Cardiac fibroblast (primary cell): Measurements from ENCODE around the gene CALR3.
"Not testable (repeated sequence)": the region's sequence is repeated elsewhere in the genome, so short reads cannot be mapped to it uniquely, and the experiment has no call there.

Experiments used
- DNase-seq, 2 donors: peaks; one replicate each; pipeline versions ENCODE4 v3.0.0 to v3.0.0-alpha.2; 2010; ENCODE audit warnings: low read depth in 2 of 2
- H3K4me3 ChIP-seq, 2 donors: replicated peaks in 1 of 2; 1 replicate in 1 of 2; 2 replicates in 1 of 2; pipeline ENCODE4 v1.5.1; 2011; ENCODE audit warnings: low read depth in 2 of 2, low read length in 2 of 2, mild to moderate bottlenecking in 2 of 2, moderate library complexity in 1 of 2
- CTCF ChIP-seq: IDR thresholded peaks from one replicate; pipeline ENCODE4 v1.5.1; 2011; ENCODE audit warnings: low read depth, mild to moderate bottlenecking, low read length, inconsistent platforms

Gene CALR3

DNA sequence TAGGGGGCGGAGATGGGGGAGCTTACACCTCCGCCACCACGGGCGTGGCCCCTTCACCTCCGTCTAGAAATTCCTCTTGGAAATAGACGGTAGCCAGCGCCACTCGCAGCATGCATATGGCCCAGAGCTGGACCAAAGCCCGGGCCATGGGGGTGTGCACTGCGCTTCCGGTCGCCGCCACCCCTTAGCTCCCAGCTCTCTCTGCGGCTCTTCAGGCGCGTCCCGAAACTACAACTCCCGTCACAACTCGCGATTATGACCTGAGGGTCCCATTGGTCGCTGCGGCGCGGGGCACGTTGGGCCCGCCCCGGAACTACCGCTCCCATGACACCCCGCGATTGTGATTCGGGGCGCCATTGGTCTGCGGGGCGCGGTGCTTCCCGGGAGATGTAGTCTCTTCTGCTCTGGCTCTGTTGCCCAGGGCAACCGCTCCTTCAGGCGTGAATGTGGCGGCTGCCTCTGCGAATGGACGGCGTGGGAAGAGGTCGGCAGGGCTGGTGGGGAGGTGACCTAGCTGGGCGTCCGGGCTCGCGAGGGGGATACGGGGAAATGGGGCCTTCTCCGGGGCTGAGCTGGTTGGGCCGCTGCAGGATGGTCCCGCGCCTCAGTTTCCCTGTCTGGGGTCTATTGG is at the start of gene CALR3, which contains the start of gene C19orf44:
CALR3 (minus strand) TSS at position 186 of the 631 bp plus-strand sequence; CDS start at position 148, 38 bp downstream.
C19orf44 (plus strand) TSS at position 413 of the 631 bp plus-strand sequence. CDS start 4,399 bp downstream, outside the sequence.
- no peak for TF ChIP-seq CTCF
- peak within 1 kb of the TSS; percentile 82 to 91 for H3K4me3 ChIP-seq
- DNase-seq = peak; percentile 99

DNA sequence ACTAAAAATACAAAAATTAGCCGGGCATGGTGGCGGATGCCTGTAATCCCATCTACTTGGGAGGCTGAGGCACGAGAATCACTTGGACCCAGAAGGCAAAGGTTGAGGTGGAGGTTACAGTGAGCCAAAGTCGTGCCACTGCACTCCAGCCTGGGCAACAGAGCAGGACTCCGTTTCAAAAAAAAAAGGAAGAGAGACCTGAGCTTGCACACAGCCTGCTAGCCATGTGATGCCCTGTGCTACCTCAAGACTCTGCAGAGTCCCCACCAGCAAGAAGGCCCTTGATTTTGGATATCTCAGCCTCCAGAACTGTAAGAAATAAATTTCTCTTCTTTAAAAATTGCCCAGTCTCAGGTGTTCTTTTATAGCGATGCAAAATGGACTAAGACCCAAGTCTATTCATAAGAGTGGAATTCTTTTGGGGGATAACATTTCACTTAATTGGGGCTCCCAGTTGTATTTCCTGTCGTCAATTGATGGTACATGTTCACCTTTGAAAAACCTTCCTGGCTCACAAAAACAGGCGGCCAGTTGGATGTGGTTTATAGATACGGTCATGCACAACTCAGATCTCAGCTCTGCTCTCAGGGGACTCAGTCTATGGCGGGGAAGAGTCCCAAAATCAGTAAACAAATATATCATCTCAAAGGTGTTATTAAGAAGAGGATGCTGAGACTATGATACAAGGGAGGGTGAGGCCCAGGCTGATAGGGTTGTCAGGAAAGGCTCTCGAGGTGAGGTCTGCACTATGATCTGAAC is 48.7 kb upstream of the CALR3 start:
- TF ChIP-seq CTCF = no peak
- no peak for DNase-seq

GRCh38 chr19:16543734-16544133 is 47.8 kb upstream of the CALR3 start:
- H3K4me3 ChIP-seq, DNase-seq: not testable (repeated sequence)

More for the DNA sequence above, 48.7 kb upstream of the CALR3 start:
- no peak overlapping the region for H3K4me3 ChIP-seq

- no peak for TF ChIP-seq CTCF
- DNase-seq = peak in 1 of 2 donors; percentile 29
- H3K4me3 ChIP-seq = peak overlapping the region; percentile 95 to 97
These were observed 47.0 kb upstream of the CALR3 start for GRCh38 chr19:16542910-16543472.

GRCh38 chr19:16542045-16542909 is 46.3 kb upstream of the CALR3 start, which contains the start of gene CHERP:
TSS of gene CHERP (minus strand) at chr19:16542437. CDS start at chr19:16542378, 59 bp downstream.
- TF ChIP-seq CTCF = no peak
- DNase-seq = peak; percentile 92 to 95

DNA sequence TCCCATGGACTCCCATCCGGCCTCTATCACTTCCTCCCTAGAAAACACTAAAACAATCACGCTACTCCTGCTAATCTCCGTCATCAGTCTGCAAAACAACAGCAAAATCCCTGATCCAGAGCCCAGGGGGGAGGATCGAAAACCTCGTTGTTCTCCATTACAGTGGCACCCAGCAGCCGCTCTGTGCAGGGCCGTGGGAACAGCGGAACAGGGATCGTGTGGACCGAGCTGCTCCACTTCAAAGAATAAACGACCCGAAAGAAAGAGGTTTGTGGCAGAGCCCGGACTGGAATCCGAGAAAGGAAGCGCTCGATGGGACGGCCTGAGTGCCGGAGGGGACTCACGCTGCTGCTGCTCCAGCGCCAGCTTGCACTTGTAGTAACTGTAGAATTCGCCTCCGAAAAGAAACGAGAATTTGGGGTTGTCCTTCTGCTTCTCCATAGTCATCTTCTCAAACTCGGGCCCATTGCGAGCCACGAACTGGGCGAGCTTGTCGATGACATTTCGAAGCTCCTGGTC is 45.6 kb upstream of the CALR3 start:
- H3K4me3 ChIP-seq = peak overlapping the region; percentile 95 to 97
- DNase-seq = peak; percentile 13 to 19
- TF ChIP-seq CTCF = no peak

More at GRCh38 chr19:16542045-16542909, 46.3 kb upstream of the CALR3 start, which contains the start of gene CHERP:
- H3K4me3 ChIP-seq = peak within 1 kb of the TSS; percentile 95 to 97
